SK-N-SH (cell line): ENCODE results near the gene MAX.

Experiments used
- EZH2phosphoT487 ChIP-seq: fragments of 200-600 bp; sonication (generic); IDR thresholded peaks from 2 replicates; pipeline ENCODE4 v1.6.1; 2017; ENCODE audit warnings: low read depth, mixed run types, mild to moderate bottlenecking, antibody characterized with exemption, moderate library complexity, borderline replicate concordance
- JUND ChIP-seq: IDR thresholded peaks from 2 replicates; pipeline ENCODE4 v1.4.0; 2012
- MXI1 ChIP-seq: IDR thresholded peaks from 2 replicates; pipeline ENCODE4 v1.6.1; 2012; ENCODE audit warnings: mild to moderate bottlenecking, low read depth, low read length, improper control_type of control experiment
- POLR2AphosphoS5 ChIP-seq: IDR thresholded peaks from 2 replicates; pipeline ENCODE4 v1.6.1; 2012; ENCODE audit warnings: low read depth, low read length
- RCOR1 ChIP-seq: fragments of 150-350 bp; IDR thresholded peaks from 2 replicates; pipeline ENCODE4 v1.6.1; 2017; ENCODE audit warnings: antibody characterized with exemption, low read length
- YY1 ChIP-seq: IDR thresholded peaks from 2 replicates; pipeline ENCODE4 v1.4.0; 2012; ENCODE audit warnings: low read depth, mild to moderate bottlenecking
- TF ChIP-seq, protein P1 (sequence below): fragments of 200-600 bp; sonication (generic); IDR thresholded peaks from 2 replicates; pipeline ENCODE4 v1.6.1; 2017; ENCODE audit warnings: antibody characterized with exemption, mild to moderate bottlenecking, moderate library complexity
- TF ChIP-seq, protein P2 (sequence below): IDR thresholded peaks from 2 replicates; pipeline ENCODE4 v1.6.1; 2012; ENCODE audit warnings: mild to moderate bottlenecking, low read depth, low read length, moderate library complexity
- TF ChIP-seq, protein P3 (sequence below): IDR thresholded peaks from 2 replicates; pipeline ENCODE4 v1.4.0; 2012; ENCODE audit warnings: low read depth, borderline replicate concordance

DNA sequence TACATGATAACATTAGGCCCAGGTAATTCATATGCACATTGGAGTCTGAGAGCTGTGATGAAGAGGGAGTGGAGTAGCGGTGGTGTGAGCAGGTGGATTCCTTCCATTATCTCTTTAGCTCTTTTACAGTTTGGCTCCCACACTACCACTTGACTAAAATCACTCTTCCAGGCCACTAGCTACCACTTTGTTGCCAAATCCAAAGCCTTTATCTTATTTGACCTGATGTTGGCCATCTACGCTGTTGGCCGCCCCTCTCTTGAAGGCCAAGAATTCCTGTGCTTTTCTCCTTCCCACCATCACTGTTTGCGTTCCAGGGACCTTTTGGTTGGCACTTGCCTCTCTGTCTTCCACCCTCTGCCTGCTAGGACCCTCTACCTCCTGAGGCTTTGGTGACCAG lies 4.0 kb upstream of the MAX start:
- TF ChIP-seq, protein P1, sequence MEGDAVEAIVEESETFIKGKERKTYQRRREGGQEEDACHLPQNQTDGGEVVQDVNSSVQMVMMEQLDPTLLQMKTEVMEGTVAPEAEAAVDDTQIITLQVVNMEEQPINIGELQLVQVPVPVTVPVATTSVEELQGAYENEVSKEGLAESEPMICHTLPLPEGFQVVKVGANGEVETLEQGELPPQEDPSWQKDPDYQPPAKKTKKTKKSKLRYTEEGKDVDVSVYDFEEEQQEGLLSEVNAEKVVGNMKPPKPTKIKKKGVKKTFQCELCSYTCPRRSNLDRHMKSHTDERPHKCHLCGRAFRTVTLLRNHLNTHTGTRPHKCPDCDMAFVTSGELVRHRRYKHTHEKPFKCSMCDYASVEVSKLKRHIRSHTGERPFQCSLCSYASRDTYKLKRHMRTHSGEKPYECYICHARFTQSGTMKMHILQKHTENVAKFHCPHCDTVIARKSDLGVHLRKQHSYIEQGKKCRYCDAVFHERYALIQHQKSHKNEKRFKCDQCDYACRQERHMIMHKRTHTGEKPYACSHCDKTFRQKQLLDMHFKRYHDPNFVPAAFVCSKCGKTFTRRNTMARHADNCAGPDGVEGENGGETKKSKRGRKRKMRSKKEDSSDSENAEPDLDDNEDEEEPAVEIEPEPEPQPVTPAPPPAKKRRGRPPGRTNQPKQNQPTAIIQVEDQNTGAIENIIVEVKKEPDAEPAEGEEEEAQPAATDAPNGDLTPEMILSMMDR: no peak
- no peak for TF ChIP-seq EZH2phosphoT487
- TF ChIP-seq RCOR1: no peak
- no peak for TF ChIP-seq POLR2AphosphoS5
- no peak for TF ChIP-seq JUND
- no peak for TF ChIP-seq YY1
- TF ChIP-seq, protein P2, sequence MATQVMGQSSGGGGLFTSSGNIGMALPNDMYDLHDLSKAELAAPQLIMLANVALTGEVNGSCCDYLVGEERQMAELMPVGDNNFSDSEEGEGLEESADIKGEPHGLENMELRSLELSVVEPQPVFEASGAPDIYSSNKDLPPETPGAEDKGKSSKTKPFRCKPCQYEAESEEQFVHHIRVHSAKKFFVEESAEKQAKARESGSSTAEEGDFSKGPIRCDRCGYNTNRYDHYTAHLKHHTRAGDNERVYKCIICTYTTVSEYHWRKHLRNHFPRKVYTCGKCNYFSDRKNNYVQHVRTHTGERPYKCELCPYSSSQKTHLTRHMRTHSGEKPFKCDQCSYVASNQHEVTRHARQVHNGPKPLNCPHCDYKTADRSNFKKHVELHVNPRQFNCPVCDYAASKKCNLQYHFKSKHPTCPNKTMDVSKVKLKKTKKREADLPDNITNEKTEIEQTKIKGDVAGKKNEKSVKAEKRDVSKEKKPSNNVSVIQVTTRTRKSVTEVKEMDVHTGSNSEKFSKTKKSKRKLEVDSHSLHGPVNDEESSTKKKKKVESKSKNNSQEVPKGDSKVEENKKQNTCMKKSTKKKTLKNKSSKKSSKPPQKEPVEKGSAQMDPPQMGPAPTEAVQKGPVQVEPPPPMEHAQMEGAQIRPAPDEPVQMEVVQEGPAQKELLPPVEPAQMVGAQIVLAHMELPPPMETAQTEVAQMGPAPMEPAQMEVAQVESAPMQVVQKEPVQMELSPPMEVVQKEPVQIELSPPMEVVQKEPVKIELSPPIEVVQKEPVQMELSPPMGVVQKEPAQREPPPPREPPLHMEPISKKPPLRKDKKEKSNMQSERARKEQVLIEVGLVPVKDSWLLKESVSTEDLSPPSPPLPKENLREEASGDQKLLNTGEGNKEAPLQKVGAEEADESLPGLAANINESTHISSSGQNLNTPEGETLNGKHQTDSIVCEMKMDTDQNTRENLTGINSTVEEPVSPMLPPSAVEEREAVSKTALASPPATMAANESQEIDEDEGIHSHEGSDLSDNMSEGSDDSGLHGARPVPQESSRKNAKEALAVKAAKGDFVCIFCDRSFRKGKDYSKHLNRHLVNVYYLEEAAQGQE: no peak
- TF ChIP-seq MXI1: no peak
- TF ChIP-seq, protein P3, sequence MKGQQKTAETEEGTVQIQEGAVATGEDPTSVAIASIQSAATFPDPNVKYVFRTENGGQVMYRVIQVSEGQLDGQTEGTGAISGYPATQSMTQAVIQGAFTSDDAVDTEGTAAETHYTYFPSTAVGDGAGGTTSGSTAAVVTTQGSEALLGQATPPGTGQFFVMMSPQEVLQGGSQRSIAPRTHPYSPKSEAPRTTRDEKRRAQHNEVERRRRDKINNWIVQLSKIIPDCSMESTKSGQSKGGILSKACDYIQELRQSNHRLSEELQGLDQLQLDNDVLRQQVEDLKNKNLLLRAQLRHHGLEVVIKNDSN: no peak
